ENCODE results near the gene CNR2. TPM values are rescaled to one million over a fixed set of nuclear protein-coding genes. Genes with fewer than 3 reads are reported as not detected.

Gene CNR2
- total RNA-seq, 1 donor from 2014 or later, result not detected

- Histone ChIP-seq H3K9me3 (ENCODE audit: insufficient read depth, low read depth, low read length) (no peaks in the 10 kb centered on the region), H3K36me3 (ENCODE audit: insufficient read depth, low read length) (no peaks in the 10 kb centered on the region), H4K20me1 (ENCODE audit: insufficient read depth, low read length) (no peaks in the 10 kb centered on the region), H3K4me1 (ENCODE audit: insufficient read depth, low read length) (no peaks in the 10 kb centered on the region), H2AFZ (ENCODE audit: low read depth, low read length) (no peak overlapping the region), H3K9ac (ENCODE audit: low read length) (no peak overlapping the region), H3K27me3 (ENCODE audit: insufficient read depth, low read length) (peaks cover 3% of the 10 kb centered on the region), H3K79me2 (ENCODE audit: insufficient read depth, low read length) (no peaks in the 10 kb centered on the region), H3K4me2 (ENCODE audit: low read length) (no peak overlapping the region), H3K27ac (ENCODE audit: low read depth, low read length) (no peak overlapping the region), H3K4me3 (ENCODE audit: insufficient read depth, low read depth, low read length) (no peak overlapping the region)
- H3K9me3 Mint-ChIP-seq (ENCODE audit: unreplicated experiment), result peaks cover 3% of the 10 kb centered on the region
- H3K27me3 Mint-ChIP-seq (ENCODE audit: low read depth, unreplicated experiment), result peaks cover 2% of the 10 kb centered on the region
- FAIRE-seq (no peak), DNase-seq (ENCODE audit: low read depth) (no peak)
- H3K4me3 Mint-ChIP-seq (ENCODE audit: unreplicated experiment), result no peak overlapping the region
- TF ChIP-seq EZH2 (IDR thresholded peaks at IDR 0.05; ENCODE audit: insufficient read depth, low read length) (no peak), CTCF (IDR thresholded peaks at IDR 0.05; ENCODE audit: insufficient read depth, low read depth, low read length) (no peak)
- no peaks in the 10 kb centered on the region for H3K4me1 Mint-ChIP-seq (ENCODE audit: low read depth, unreplicated experiment)
- H3K36me3 Mint-ChIP-seq (ENCODE audit: low read depth, unreplicated experiment), result no peaks in the 10 kb centered on the region
- H3K27ac Mint-ChIP-seq (ENCODE audit: unreplicated experiment), result no peak overlapping the region
Observed at GRCh38 chr1:23925279-23925678, 12.1 kb upstream of the CNR2 start.

- no peak for FAIRE-seq
- H3K9me3 Mint-ChIP-seq (ENCODE audit: unreplicated experiment), result peaks cover 3% of the 10 kb centered on the region
Observed at GRCh38 chr1:23924601-23925000, 11.4 kb upstream of the CNR2 start.

More at GRCh38 chr1:23924601-23925000, 11.4 kb upstream of the CNR2 start:
- Histone ChIP-seq H3K79me2 (ENCODE audit: insufficient read depth, low read length) (no peaks in the 10 kb centered on the region), H3K4me3 (ENCODE audit: insufficient read depth, low read depth, low read length) (no peak overlapping the region), H3K27me3 (ENCODE audit: insufficient read depth, low read length) (peaks cover 3% of the 10 kb centered on the region), H3K4me1 (ENCODE audit: insufficient read depth, low read length) (no peaks in the 10 kb centered on the region), H3K4me2 (ENCODE audit: low read length) (no peak overlapping the region), H3K9ac (ENCODE audit: low read length) (no peak overlapping the region), H3K9me3 (ENCODE audit: insufficient read depth, low read depth, low read length) (no peaks in the 10 kb centered on the region), H2AFZ (ENCODE audit: low read depth, low read length) (no peak overlapping the region), H3K27ac (ENCODE audit: low read depth, low read length) (no peak overlapping the region), H4K20me1 (ENCODE audit: insufficient read depth, low read length) (no peaks in the 10 kb centered on the region), H3K36me3 (ENCODE audit: insufficient read depth, low read length) (no peaks in the 10 kb centered on the region)
- H3K4me1 Mint-ChIP-seq (ENCODE audit: low read depth, unreplicated experiment), result no peaks in the 10 kb centered on the region
- no peak for DNase-seq (ENCODE audit: low read depth)
- H3K36me3 Mint-ChIP-seq (ENCODE audit: low read depth, unreplicated experiment), result no peaks in the 10 kb centered on the region
- TF ChIP-seq CTCF (IDR thresholded peaks at IDR 0.05; ENCODE audit: insufficient read depth, low read depth, low read length), result no peak
- TF ChIP-seq EZH2 (IDR thresholded peaks at IDR 0.05; ENCODE audit: insufficient read depth, low read length), result no peak
- no peak overlapping the region for H3K27ac Mint-ChIP-seq (ENCODE audit: unreplicated experiment)
- no peak overlapping the region for H3K4me3 Mint-ChIP-seq (ENCODE audit: unreplicated experiment)
- H3K27me3 Mint-ChIP-seq (ENCODE audit: low read depth, unreplicated experiment), result peaks cover 2% of the 10 kb centered on the region

Measured in astrocyte (in vitro differentiated cells and primary cell).